HCT116 (cell line): Measurements from ENCODE around the gene LRP1B.

Experiments used
- CTCF ChIP-seq, 3 experiments: fragments of 200-600 bp in 1 of 3; sonication (generic) in 1 of 3; IDR thresholded peaks in 2 of 3; conservative IDR thresholded peaks in 1 of 3; 2 replicates each; pipeline ENCODE4 v1.5.1; 2012 to 2017; ENCODE audit warnings: low read depth in 2 of 3, low read length in 2 of 3, antibody characterized with exemption in 1 of 3, borderline replicate concordance in 1 of 3, control low read depth in 1 of 3, mild to moderate bottlenecking in 1 of 3, mixed read lengths in 1 of 3, mixed run types in 1 of 3, moderate library complexity in 1 of 3; ENCODE audit not compliant: insufficient read depth in 1 of 3
- EZH2 ChIP-seq: fragments of 200-600 bp; sonication (generic); IDR thresholded peaks from 2 replicates; pipeline ENCODE4 v1.6.1; 2017; ENCODE audit warnings: antibody characterized with exemption, mixed run types
- MAX ChIP-seq: IDR thresholded peaks from 2 replicates; pipeline ENCODE4 v1.6.1; 2012
- POLR2A ChIP-seq: IDR thresholded peaks from 2 replicates; pipeline ENCODE4 v1.7.0; 2011; ENCODE audit warnings: borderline replicate concordance; ENCODE audit not compliant: insufficient read depth, insufficient read length; ENCODE audit errors: extremely low read depth
- POLR2AphosphoS5 ChIP-seq: IDR thresholded peaks from 2 replicates; pipeline ENCODE4 v1.6.1; 2011; ENCODE audit warnings: mild to moderate bottlenecking, low read depth, low read length, moderate library complexity
- RAD21 ChIP-seq: IDR thresholded peaks from 2 replicates; pipeline ENCODE4 v1.6.1; 2012; ENCODE audit warnings: low read depth, mild to moderate bottlenecking
- REST ChIP-seq: IDR thresholded peaks from 2 replicates; pipeline ENCODE4 v1.6.1; 2012; ENCODE audit warnings: low read depth
- SIN3A ChIP-seq: IDR thresholded peaks from 2 replicates; pipeline ENCODE4 v1.6.1; 2012; ENCODE audit warnings: low read depth
- SP1 ChIP-seq: IDR thresholded peaks from 2 replicates; pipeline ENCODE4 v1.6.1; 2012; ENCODE audit warnings: low read depth
- SRF ChIP-seq: IDR thresholded peaks from 2 replicates; pipeline ENCODE4 v1.6.1; 2012; ENCODE audit warnings: low read depth
- YY1 ChIP-seq: IDR thresholded peaks from 2 replicates; pipeline ENCODE4 v1.6.1; 2011; ENCODE audit warnings: low read length, low read depth, moderate library complexity, mild to moderate bottlenecking; ENCODE audit not compliant: insufficient replicate concordance; ENCODE audit errors: extremely low read depth
- ZFX ChIP-seq: fragments of 450-650 bp; IDR thresholded peaks from 2 replicates; pipeline ENCODE4 v1.6.1; 2017

DNA sequence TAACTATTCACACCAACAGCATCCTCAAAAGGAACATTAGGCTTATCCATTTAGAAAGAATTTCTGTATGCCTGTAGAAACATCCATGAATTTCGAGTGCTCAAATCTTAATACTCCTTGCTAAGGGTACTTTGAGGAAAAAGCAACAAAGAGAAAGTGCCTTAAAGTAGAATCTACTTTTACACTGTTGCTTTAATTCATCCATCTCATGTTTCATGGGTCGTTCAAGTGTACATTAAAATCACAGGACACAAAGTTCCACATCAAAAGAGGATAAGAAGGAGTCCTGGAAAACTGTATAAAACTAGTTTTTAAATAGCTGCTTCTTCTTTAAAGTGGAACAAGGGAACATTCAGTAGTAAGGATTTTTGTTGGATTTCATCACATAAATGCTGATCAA lies 54.5 kb downstream of the LRP1B start:
- TF ChIP-seq REST, result no peak
- no peak for TF ChIP-seq SRF
- no peak for TF ChIP-seq CTCF (IDR thresholded peaks at IDR 0.05 in 2 of 3, conservative IDR thresholded peaks at IDR 0.05 in 1 of 3; ENCODE audit: borderline replicate concordance in 1 of 3, insufficient read depth in 1 of 3, low read depth in 2 of 3, low read length in 2 of 3)
- TF ChIP-seq SP1, result no peak
- TF ChIP-seq POLR2AphosphoS5, result no peak
- TF ChIP-seq RAD21, result no peak
- TF ChIP-seq MAX, result no peak
- TF ChIP-seq EZH2, result no peak
- TF ChIP-seq POLR2A, result no peak
- TF ChIP-seq YY1, result no peak
- TF ChIP-seq SIN3A, result no peak
- TF ChIP-seq ZFX, result no peak
